Measurements from ENCODE around the gene PADI2. TPM values are rescaled to one million over a fixed set of nuclear protein-coding genes. Genes with fewer than 3 reads are reported as not detected.
"Not testable (repeated sequence)": the region's sequence is repeated elsewhere in the genome, so short reads cannot be mapped to it uniquely, and the experiment has no call there.

PADI2 gene
- total RNA-seq, 2 donors from 2014 or later, result 0.27 to 2.3 TPM

DNA sequence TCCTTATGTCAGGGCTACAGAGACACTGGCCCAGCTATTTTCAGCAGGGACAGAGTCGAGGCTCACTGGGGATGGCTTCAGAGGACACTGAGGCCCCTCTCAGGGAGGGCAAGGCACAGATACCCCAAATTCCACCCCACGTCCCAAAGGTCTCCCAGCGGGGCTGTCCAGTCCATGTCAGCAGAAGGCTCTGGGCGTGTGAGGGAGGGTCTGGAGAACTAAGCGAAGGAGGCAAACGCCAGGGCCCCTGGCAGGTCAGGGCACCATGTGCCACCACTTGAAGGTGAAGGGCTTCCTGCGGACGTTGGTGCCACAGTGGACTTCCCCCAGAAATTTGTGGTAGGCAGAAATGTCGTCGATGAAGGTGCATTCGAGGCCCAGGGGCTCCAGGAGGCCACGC is 50.5 kb downstream of the PADI2 start:
- H3K4me3 ChIP-seq, result no peak overlapping the region
- no peak overlapping the region for H3K27ac ChIP-seq
- no peaks in the 10 kb centered on the region for H3K4me1 ChIP-seq (ENCODE audit: control insufficient read depth in 1 of 2, low read depth in 2 of 2)
- no peaks in the 10 kb centered on the region for H3K36me3 ChIP-seq
- TF ChIP-seq, protein P1, sequence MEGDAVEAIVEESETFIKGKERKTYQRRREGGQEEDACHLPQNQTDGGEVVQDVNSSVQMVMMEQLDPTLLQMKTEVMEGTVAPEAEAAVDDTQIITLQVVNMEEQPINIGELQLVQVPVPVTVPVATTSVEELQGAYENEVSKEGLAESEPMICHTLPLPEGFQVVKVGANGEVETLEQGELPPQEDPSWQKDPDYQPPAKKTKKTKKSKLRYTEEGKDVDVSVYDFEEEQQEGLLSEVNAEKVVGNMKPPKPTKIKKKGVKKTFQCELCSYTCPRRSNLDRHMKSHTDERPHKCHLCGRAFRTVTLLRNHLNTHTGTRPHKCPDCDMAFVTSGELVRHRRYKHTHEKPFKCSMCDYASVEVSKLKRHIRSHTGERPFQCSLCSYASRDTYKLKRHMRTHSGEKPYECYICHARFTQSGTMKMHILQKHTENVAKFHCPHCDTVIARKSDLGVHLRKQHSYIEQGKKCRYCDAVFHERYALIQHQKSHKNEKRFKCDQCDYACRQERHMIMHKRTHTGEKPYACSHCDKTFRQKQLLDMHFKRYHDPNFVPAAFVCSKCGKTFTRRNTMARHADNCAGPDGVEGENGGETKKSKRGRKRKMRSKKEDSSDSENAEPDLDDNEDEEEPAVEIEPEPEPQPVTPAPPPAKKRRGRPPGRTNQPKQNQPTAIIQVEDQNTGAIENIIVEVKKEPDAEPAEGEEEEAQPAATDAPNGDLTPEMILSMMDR (IDR thresholded peaks at IDR 0.05), result no peak
- peaks cover 8% of the 10 kb centered on the region for H3K9me3 ChIP-seq
- no peaks in the 10 kb centered on the region for H3K27me3 ChIP-seq (replicated peaks; ENCODE audit: insufficient read depth)
- ATAC-seq (ENCODE audit: insufficient number of reproducible peaks, low FRiP score, low read depth), result no peak
- DNase-seq (ENCODE audit: low spot score), result no peak

DNA sequence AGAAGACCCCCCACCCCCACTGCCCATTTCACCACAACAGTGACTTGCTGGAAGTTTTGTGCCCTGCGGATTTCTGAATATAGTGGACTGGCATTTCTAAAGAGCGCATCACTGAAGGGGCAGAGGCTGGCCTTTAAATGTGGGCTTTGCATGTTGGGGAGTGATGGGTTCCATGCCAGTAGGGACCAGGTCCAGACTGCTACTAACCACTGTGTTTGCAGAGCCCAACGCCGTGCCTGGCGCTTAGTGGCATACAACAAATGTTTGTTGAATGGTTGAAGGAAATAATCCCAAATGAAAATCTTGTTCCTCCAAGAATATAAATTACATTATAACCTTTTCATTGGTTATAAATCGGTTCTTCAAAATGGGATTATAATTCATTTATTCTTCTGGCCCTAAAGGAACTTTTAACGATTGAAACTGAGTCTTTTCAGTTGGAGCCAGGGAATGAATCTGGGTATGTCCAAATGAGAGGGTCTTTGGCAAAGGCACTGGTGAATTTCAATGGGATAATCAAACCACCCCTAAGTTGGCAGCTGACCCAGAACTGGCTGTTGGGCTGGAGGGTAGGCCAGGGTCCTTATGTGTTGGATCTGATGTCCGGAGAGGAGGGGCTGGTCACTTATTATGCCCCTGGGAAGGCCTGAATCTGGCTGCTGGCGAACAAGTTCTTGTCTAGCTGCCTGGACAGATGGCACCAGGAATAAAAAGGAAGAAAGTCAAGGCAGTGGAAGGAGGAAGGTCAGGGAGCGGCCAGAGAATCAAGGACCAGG is 51.6 kb downstream of the PADI2 start:
- Histone ChIP-seq H3K9me3 (peaks cover 8% of the 10 kb centered on the region), H3K4me3 (no peak overlapping the region), H3K4me1 (ENCODE audit: control insufficient read depth in 1 of 2, low read depth in 2 of 2) (no peaks in the 10 kb centered on the region), H3K36me3 (no peaks in the 10 kb centered on the region), H3K27me3 (replicated peaks; ENCODE audit: insufficient read depth) (no peaks in the 10 kb centered on the region), H3K27ac (no peak overlapping the region)
- DNase-seq (ENCODE audit: low spot score) (no peak), ATAC-seq (ENCODE audit: insufficient number of reproducible peaks, low FRiP score, low read depth) (no peak)
- TF ChIP-seq, protein P1 (IDR thresholded peaks at IDR 0.05), result no peak

DNA sequence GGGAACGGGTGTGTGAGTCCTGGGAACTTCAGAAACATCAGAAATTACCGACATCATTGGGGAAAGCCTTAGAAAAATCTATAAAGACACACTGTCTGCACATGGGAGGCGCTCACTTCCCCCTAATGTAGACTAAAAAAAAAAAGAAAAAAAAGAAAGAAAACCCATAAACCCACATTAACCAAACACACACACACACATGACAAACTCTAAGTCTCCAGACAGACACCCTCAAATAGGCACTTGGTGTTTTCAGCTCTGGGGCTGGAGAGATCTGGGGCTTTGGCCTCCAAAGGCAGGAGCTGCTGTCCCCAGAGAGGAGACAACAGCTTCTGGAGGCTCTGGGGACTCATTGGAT is 52.2 kb downstream of the PADI2 start:
- no peak for ATAC-seq (ENCODE audit: insufficient number of reproducible peaks, low FRiP score, low read depth)
- Histone ChIP-seq H3K4me1 (ENCODE audit: control insufficient read depth in 1 of 2, low read depth in 2 of 2) (no peaks in the 10 kb centered on the region), H3K9me3 (peaks cover 8% of the 10 kb centered on the region), H3K27me3 (replicated peaks; ENCODE audit: insufficient read depth) (no peaks in the 10 kb centered on the region), H3K4me3 (no peak overlapping the region), H3K27ac (no peak overlapping the region), H3K36me3 (no peaks in the 10 kb centered on the region)
- no peak for DNase-seq (ENCODE audit: low spot score)
- TF ChIP-seq, protein P1 (IDR thresholded peaks at IDR 0.05), result no peak

DNA sequence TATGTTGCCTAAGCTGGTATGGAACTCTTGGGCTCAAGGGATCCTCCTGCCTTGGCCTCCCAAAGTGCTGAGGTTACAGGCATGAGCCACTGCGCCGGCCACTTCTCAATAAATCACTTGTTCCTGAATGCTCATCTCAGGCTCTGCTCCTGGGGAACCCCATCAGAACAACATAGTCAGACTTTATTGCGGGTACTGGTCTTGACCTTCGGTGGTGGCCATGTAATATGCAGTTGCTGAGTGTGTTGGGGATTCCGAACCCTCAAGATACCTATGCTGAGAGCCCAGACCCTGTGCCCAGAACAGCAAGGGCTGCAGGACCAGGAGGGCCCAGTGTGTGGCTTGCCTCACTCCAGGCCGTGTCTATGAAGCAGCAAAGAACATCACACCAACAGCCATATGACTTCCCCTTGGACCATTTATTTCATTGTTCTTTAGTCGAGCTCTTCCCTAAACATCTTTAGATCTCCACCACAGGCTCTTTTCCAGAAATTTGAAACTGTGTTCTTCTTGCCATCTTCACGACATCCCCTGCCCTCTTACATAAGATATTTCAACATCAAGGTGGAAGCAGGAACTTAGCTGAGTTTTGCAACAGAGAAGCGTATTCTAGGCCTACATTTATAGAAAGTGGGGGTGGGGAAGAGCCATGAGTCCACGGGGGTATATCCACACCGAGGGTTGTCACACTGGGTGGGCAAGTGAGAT is 52.7 kb downstream of the PADI2 start:
- TF ChIP-seq, protein P1 (IDR thresholded peaks at IDR 0.05), result no peak
- H3K4me1 ChIP-seq (ENCODE audit: control insufficient read depth in 1 of 2, low read depth in 2 of 2), result no peaks in the 10 kb centered on the region
- no peak for DNase-seq (ENCODE audit: low spot score)
- H3K36me3 ChIP-seq, result no peaks in the 10 kb centered on the region
- H3K9me3 ChIP-seq, result peaks cover 8% of the 10 kb centered on the region
- ATAC-seq (ENCODE audit: insufficient number of reproducible peaks, low FRiP score, low read depth), result no peak
- H3K27ac ChIP-seq, result no peak overlapping the region
- H3K4me3 ChIP-seq, result no peak overlapping the region
- no peaks in the 10 kb centered on the region for H3K27me3 ChIP-seq (replicated peaks; ENCODE audit: insufficient read depth)

DNA sequence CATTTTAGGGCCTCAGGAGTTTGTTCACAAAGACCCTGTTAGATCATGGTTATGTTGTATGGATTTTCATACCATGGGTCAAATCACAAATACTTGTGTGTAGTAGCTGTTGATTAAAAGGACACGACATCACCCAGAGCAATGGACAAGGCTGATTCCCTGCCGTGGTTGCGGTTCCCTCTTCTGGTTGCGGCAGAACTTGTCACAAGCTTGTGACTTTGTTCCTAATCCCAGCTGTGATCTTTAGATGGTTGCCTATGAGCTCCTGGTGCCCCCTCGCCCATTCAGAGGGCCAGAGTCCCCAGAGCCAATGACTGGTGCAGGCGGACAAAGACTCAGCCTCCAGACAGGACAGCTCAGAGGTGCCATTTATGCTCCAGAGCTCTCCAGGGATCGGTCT is 53.6 kb downstream of the PADI2 start:
- DNase-seq (ENCODE audit: low spot score), result no peak
- ATAC-seq (ENCODE audit: insufficient number of reproducible peaks, low FRiP score, low read depth), result no peak
- no peak overlapping the region for H3K4me3 ChIP-seq
- H3K36me3 ChIP-seq, result no peaks in the 10 kb centered on the region
- H3K4me1 ChIP-seq (ENCODE audit: control insufficient read depth in 1 of 2, low read depth in 2 of 2), result no peaks in the 10 kb centered on the region
- no peak overlapping the region for H3K27ac ChIP-seq
- TF ChIP-seq, protein P1 (IDR thresholded peaks at IDR 0.05), result no peak
- H3K9me3 ChIP-seq, result peaks cover 8% of the 10 kb centered on the region
- no peaks in the 10 kb centered on the region for H3K27me3 ChIP-seq (replicated peaks; ENCODE audit: insufficient read depth)

DNA sequence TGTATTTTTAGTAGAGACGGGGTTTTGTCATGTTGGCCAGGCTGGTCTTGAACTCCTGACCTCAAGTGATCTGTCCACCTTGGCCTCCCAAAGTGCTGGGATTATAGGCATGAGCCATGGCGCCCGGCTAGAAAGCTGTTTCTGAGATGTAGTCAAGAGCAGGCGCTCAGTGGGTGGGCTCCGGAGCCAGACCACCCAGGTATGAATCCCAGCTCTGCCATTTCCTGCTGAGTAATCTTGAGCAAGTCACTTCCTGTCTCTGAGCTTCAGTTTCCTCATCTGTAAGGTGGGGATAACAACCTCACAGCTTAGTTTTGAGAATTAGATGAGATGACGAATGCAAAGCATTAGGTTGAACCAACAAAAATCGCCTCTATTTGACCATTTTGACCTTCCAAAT is 56.5 kb downstream of the PADI2 start:
- H3K4me1 ChIP-seq (ENCODE audit: control insufficient read depth in 1 of 2, low read depth in 2 of 2); H3K9me3 ChIP-seq; ATAC-seq (ENCODE audit: insufficient number of reproducible peaks, low FRiP score, low read depth); H3K36me3 ChIP-seq; H3K4me3 ChIP-seq; DNase-seq (ENCODE audit: low spot score); H3K27ac ChIP-seq; H3K27me3 ChIP-seq (replicated peaks; ENCODE audit: insufficient read depth): not testable (repeated sequence)
